ENCODE measurements around the gene HIRIP3.

- TF ChIP-seq CTCF (IDR thresholded peaks at IDR 0.05; ENCODE audit: low read depth, low read length, poor library complexity, severe bottlenecking) (no peak), EZH2phosphoT487 (IDR thresholded peaks at IDR 0.05; ENCODE audit: borderline replicate concordance, low read length) (no peak)
Measured at GRCh38 chr16:30031477-30031918, 36.1 kb upstream of the HIRIP3 start.

All from DOHH2 (cell line).